Endometrium (tissue), 2 donors: ENCODE results near the gene PXN.
"Not testable (repeated sequence)": the region's sequence is repeated elsewhere in the genome, so short reads cannot be mapped to it uniquely, and the experiment has no call there.

Source experiments
- FAIRE-seq: peaks from 2 replicates; lab custom pipeline; 2012; peaks lifted over from hg19 to GRCh38; lab: Jason Lieb, UNC
- donor health status: control.
- donor health status: control.

The PXN gene

DNA sequence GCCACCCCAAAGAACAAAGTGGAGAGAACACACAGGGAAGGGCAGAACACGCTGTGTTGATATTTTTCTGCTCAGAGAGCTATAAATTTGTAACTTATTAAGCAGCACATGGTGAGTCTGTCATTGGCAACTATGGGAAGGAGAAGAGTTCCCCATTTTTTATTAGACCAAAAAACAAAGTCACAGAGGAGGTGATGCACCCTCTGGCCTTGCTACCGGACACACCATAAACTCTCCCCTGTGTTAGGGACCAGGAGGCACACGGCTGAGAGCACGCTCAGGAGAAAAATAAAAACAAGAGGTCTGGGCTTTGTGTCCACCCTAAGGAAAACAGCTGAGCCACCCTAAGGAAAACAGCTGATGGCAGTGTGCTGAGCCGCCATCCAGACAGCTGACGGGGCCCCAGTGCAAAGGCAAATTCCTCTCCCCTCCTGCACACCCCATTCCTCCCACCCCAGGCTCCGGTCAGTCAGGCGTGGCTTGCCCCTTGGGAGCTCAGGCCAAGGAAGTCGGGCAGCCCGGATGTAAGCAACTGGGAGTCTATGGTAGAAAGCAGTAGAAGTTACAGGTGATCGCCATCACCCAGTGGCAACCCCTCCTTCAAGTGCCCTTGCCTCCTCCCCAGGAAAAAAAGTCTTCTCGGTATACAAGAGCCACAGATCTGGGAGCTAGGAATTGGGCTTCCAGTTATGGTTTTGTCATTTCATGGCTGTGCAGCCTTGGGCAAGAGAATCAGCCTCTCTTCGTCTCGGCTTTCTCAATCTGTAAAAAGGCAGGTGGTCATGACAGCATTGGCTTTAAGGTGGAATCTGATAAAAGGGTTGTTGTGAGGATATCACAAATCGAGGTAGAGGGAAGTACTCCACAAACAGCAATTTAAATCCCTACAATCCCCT, 2.4 kb downstream of the PXN start:
- FAIRE-seq = no peak

DNA sequence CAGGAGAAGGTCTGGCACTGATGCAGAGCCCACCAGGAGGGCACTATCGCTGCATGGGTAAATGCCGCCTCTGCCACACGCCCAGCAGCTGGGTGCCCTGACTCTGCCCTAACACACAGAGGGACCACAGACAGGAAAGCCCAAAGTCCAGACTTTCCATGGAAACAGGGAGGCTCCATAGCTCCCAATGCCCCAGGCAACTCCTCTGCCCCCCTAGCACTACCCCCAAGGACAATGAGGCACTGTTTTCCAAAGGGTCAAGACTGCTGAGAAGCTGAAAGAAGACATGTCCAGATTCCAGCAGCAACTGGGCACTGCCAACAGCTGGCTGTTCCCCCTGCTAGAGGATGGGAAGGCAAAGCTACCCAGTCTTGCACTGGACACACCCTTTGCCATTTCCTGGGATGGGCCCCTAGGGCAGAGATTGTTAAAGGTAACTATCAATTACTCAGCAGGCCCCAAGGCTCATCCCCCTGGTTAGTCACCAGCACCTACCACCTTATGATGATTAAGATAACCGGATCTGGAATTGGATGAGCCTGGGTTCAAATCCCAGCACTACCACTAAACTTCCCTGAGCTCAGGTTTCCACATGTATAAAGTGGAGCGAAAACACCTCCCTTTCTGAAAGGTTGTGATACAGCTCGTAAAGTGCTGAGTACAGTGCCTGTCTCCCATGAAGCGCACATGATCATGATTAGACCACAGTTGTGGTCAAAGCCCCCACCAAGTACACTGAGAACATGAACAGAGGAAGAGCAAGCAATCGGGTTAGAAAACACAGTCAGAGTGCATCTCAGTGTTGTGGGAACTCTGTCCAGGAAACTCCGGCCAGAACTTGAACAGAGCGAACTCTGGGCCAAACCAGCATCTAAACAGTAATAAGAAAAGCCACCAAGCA, 3.3 kb downstream of the PXN start:
- FAIRE-seq = no peak

DNA sequence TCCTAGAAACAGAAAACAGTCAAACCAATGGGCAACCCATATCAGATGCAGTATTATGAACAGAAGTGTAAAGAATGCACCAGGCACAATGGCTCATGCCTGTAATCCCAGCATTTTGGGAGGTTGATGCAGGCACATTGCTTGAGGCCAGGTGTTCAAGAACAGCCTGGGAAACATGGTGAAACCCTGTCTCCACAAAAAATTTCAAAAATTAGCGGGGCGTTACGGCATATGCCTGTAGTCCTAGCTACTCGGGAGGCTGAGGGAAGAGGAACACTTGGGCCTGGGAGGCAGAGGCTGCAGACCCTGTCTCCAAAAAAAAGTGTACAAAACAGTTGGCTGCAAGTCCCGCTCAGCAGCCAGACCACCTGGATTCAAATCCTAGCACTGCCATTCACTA, 4.9 kb downstream of the PXN start:
- no peak for FAIRE-seq

DNA sequence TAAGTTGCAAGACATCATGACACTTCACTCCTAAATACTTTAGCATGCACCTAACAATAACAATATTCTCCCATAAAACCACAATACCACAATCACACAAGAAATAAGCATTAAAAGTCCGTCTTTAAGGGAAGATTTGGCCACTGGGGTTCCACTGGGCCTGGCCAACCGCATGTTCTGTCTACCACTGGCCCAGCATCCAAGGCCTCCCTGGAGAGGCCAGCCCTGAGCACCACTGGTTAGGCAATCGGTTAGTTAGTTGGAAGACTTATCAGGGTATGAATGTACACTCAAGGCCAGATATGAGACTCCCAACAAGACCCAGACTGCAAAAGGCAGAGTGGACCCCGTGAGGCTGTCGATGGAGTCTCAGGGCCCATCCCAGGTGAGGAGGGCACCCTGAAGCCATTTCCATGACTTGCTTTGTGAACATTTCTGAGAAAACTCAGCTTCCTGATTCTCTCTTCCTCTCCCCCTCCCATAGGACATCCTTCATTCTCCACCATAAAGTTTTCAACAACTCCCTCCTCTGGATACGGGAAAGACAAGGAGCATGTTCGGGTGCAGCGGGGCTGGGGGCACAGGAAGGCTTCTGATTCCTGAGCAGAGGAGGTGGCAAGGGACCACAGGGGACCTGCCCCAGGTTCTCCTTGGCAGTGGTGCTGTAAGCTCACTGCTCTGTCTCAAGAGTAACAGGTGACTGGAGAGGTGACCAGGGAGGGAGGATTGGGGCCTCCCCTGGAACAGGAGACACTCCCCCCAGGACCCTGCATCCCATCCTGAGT, 5.9 kb downstream of the PXN start:
- no peak for FAIRE-seq

DNA sequence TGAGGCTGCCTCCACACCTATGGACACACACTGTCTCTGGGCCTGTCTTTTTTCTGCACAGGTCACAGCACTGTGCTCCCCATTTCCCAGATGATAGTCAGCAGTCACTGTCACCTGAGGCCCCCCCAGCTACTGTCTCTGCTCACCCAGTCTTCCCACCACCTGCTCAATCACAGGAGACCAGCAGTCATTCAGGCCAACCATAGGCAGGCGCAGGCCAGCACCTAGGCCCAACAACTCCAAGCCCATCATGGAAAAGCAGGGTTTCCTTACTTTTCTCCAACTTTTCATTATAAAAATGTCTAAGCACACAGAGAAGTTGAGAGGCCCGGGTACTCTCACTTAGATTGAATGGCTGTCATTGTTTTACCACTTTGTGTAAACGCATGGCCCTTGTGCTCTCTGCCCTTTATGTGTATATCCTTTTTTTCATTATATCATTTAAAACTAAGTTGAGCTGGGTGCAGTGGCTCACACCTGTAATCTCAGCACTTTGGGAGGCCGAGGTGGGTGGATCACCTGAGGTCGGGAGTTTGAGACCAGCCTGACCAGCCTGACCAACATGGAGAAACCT, 7.1 kb downstream of the PXN start:
- FAIRE-seq = no peak

DNA sequence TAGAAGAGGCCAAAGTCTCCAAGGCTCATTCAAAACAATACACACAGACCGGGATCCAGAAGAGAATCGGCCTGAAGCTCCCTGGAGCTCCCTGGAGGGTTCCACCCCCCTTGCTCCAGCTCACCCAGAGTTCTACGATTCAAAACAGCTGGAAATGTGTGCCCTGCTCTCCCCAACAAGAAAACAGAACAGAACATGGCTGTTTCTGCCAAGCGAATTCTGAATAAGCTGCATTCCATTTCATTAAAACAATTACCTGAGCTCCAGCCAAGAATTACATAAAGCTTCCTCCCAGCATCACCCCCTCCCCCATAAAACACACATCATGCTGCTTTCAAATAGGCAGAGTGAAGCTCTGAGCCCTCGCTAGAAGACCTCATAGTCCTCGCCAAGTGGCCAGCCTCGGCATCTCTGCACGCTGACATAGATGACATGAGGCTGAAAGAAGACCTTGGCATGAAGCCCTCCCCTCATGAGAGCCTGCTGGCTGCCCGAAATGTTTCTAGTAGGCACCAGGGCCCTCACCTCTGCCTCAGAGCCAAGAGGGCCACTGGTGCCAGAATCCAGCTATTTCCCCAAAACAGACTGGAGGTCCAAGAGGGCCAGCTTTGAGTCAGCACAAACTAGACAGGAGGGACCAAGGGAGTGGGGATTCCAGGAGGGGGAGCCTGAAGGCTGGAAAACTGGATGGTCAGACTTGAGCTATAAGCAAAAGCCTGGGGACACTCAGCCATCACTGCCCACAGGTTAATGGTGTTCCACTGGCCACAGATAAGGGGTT, 8.3 kb downstream of the PXN start:
- peak; percentile 61 for FAIRE-seq

DNA sequence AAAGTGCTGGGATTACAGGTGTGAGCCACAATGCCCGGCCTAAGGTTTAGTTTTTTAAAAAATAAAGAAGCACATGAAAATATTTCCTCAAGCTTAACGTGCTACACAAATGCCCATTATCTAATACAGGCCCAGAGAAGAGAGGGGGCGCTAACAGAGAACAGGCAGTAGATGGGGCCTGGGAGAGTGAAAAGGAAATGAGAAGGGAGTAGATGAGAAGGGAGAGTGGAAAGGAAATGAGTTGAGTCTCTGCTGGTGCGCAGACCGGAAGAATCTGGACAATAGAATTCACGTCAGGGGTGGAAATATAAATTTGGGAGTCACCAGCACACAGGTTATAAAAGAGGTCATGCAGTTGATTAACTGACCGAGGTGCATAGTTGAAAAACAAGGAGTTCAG, 10.7 kb downstream of the PXN start:
- no peak for FAIRE-seq

DNA sequence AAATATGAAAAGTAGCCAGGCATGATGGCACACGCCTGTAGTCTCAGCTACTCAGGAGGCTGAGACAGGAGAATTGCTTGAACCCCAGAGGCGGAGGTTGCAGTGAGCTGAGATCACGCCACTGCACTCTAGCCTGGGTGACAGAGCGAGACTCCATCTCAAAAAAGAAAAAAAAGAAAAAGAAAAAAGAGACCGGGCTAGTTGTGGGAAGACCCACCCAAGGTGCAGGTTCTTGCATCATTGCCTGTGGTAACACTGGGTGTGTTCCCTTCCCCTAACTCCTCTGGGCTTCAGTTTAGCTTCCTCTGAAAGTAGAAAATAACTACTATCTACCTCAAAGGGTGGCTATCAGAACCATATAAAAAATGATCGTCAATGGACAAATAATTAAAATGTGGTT, 12.2 kb downstream of the PXN start:
- not testable (repeated sequence) for FAIRE-seq

DNA sequence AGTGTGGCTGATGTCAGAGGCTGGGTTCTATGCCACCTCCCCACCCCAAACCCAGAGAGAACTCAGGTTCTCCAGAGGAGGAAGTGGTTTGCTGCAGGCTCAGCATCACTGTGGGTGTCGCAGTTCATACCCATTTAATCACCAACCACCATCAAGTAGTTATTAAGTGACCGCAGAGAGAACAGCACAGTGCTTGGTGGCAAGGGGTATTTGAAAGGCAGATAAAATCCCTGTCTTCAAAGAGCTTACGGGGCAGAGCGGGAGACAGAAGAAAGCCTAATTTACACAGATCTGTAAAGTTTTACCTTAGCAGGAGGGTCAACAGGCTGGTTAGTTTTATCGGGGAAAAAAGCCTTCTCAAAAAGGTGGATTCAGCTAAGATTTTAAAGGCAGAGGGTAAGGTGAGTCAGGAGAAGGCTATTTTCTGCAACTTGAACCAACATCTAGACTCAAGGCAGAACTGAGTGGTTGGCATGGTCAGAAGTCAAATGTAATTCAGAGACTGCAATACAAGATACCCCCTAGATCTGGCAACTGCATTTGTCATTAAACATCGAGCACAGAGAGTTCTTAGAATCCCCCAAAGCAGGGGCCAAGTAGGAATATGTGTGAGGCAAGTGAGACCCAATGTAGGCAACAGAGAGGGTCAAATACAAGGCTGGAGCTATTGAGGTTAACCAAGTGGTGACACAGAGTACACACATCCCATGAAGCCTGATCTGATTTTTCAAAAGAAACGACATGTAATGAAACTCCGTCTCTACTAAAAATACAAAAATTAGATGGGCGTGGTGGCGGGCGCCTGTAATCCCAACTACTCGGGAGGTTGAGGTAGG, 13.2 kb downstream of the PXN start:
- FAIRE-seq = no peak

DNA sequence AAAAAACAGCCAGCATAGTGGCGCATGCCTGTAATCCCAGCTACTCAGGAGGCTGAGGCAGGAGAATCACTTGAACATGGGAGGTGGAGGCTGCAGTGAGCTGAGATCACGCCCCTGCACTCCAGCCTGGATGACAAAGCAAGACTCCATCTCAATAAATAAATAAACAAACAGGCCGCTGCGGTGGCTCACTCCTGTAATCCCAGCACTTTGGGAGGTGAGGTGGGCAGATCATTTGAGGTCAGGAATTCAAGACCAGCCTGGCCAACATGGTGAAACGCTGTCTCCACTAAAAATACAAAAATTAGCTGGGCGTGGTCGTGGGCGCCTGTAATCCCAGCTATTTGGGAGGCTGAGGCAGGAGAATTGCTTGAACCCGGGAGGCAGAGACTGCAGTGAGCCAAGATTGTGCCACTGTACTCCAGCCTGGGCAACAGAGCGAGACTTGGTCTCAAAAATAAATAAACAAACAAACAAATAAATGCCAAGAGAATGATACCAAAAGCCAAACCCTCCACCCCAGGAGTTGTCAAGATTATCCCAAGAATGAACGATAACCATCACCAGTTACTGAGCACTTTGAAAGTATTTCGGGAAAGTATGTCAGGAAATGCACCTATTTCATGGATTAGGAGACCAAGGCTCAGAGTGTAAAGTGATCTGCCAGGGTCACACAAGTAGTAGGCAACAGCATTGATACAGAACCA, 14.0 kb downstream of the PXN start:
- not testable (repeated sequence) for FAIRE-seq

DNA sequence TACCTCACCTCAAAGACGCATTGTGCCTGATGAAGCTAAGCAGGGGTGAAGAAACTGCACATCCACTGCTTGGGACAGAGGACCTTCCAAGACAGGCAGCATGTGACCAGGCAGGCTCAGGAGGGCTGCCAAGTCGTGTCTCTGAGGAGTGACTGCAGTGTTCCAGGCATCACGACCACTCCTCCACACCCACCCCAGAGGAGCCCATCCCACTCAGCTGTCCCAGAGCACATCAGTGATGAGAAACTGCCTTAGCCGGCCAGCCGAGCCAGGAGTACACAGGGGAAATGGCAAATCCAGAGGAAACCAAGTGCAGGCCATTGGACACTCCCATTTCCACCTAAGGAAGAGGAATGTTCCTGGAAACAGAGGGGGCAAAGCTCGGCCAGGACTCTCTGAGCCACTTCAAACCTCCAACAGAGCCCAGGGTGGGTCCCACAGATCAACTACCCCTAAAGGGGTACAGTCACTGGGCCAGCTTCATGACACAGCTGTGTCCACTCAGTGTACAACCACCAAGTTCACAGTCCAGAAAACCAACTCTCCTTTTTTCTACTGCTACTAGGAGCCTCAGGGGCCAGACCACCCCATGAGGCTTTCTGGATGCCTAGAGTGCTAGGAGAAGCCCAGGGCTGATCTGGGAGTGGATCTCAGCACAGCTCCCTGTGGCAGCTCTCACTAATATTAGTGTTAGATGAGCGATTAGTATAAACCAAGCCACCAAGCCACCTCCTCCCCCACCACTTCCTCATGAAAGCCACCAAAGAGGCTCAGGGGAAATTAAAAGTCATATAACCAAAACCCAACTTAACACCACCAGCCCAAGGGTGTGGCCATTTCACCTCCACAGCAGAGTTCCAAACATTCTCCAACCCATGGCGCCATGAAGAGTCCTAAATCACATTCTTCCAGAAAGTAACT, 15.4 kb downstream of the PXN start:
- no peak for FAIRE-seq

DNA sequence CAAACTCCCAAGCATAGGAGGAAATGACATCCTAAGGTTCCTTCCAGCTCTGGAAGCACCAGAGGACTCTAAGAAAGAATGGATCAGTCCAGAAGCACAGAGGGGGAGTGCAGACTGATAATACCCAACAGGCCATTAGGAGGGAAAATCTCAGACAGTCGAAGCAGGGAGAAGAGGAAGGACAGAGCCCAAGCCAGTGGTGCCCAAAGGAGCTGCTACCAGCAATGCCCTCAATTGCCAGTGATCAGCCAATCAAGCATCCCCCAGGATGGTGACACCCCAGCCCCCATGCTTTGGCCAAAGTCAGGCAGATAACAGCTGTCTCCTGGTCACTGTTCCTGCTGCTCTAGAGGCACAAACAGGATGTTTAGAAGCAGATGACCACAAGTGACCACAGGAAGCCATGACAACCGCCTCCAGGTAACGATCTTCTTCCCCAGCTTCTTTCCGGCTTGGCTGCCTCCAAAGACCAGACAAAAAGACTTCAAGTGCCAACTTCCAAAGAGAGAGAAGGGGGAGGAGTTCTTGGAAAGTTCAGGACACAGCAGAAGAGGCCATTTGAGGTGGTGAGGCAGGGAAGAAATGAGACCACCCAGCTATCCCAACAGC, 16.2 kb downstream of the PXN start:
- FAIRE-seq = no peak

DNA sequence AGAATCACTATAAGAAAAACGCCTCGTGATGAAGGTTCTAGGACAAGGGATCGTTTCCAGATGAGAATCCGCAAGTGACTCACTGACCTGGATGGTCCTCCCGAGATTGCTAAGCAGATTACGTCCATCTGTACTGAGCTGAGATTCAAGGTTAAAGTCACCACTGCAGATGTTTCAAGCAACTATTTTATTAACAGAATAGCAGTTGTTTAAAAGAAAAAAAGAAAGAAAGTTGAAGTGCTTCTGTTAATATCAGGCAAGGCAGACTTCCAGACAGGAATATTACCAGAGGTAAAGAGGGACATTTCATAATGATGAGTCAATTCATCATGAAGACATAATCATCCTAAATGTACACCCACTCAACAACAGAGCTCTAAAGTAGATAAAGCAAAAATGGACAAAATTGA, 17.9 kb downstream of the PXN start:
- FAIRE-seq = no peak

DNA sequence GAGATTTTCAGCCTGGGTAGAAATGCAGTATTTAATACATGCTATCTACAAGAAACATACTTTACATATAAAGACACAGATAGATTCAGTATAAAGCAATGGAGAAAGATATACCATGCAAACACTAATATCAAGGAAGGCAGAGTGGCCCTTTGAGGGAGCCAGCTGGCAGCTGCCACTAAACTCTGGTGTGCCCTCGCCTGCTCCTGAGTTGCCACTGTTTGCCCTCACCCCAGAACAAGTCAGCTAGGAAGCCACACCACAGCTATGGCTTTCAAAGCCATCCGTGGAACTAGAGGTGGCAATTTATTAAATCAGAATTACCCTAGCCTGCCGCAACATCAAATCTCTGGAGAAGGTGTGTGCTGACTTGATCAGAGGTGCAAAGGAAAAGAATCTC, 18.3 kb downstream of the PXN start:
- FAIRE-seq = no peak

DNA sequence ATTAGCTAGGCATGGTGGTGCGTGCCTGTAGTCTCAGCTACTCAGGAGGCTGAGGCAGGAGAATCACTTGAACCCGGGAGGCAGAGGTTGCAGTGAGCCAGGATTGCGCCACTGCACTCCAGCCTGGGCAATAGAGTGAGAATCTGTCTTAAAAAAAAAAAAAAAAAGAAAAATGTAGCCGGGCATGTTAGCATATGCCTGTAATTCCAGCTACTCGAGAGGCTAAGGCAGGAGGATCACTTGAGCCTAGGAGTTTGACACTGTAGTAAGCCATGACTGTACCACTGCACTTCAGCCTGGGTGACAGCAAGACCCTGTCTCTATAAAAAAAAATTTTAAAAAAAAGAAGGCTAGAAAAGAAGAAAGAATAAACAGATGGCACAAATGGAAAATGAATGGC, 18.8 kb downstream of the PXN start:
- not testable (repeated sequence) for FAIRE-seq

DNA sequence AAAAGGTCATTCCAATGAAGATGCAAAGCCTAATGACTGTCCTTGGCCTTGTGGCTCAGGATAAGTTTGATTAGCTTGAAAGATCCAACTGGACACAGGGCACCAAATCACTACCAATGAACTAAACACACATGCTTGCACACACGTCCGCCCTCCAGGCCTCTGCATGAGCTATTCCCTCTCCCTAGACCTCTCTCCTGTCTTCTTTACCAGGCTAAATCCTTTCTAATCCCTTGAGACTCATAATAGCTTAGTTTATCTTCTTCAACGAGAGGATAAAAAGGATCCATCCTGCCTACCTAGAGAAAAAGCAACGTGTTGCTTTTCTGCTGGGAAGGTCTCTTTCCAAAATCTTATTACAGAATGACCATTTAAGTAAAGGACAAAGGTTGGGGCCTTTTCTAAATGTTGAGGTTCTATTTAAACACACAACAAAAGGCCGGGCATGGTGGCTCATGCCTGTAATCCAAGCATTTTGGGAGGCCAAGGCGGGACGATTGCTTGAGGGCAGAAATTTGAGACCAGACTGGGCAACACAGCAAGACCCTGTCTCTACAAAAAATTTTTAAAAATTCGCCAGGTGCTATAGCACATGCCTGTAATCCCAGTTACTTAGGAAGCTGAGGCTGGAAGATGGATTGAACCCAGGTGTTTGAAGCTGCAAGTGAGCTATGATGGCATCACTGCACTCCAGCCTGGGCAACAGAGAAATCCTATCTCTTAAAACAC, 22.4 kb downstream of the PXN start:
- FAIRE-seq = no peak

DNA sequence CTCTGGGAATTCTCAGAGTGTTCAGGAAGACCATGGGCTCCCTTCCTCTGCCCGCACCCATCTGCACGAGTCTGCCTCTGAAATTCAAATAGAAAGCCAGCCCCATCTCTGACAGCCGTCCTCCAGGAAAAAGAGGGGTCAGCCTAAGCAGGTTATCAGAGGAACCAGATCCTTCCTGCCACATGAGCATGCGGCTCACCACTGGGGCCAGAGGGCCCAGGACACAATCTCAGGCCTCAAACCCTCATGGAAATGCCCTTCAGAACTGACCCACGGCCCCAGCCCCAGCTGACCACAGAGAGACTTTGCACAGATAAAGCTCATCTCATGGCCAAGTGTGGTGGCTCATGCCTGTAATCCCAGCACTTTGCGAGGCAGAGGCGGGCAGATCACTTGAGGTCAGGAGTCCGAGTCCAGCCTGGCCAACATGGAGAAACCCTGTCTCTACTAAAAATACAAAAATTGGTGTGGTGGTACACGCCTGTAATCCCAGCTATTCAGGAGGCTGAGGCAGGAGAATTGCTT, 23.2 kb downstream of the PXN start:
- FAIRE-seq = no peak
